Glutamatergic neuron (in vitro differentiated cells): Measurements from ENCODE around the gene WHAMM. TPM values are rescaled to one million over a fixed set of nuclear protein-coding genes. Genes with fewer than 3 reads are reported as not detected.

Experiments
- DNase-seq: peaks from one replicate; pipeline ENCODE4 v3.0.0; 2022
- H3K27ac Mint-ChIP-seq: one replicate; pipeline ENCODE4 v1.8.0; 2020; ENCODE audit warnings: mild to moderate bottlenecking, mixed read lengths, inconsistent platforms; ENCODE audit not compliant: unreplicated experiment
- H3K27me3 Mint-ChIP-seq: one replicate; pipeline ENCODE4 v1.8.0; 2020; ENCODE audit warnings: mild to moderate bottlenecking, moderate library complexity, mixed read lengths, inconsistent platforms; ENCODE audit not compliant: unreplicated experiment
- H3K36me3 Mint-ChIP-seq: one replicate; pipeline ENCODE4 v1.8.0; 2020; ENCODE audit warnings: mild to moderate bottlenecking, mixed read lengths, inconsistent platforms; ENCODE audit not compliant: unreplicated experiment
- H3K4me1 Mint-ChIP-seq: one replicate; pipeline ENCODE4 v1.8.0; 2020; ENCODE audit warnings: mild to moderate bottlenecking, low read depth, mixed read lengths, inconsistent platforms; ENCODE audit not compliant: unreplicated experiment
- H3K4me3 Mint-ChIP-seq: one replicate; pipeline ENCODE4 v1.8.0; 2020; ENCODE audit warnings: mild to moderate bottlenecking, mixed read lengths, inconsistent platforms; ENCODE audit not compliant: unreplicated experiment
- H3K9me3 Mint-ChIP-seq: one replicate; pipeline ENCODE4 v1.8.0; 2020; ENCODE audit warnings: mild to moderate bottlenecking, moderate library complexity, mixed read lengths, inconsistent platforms; ENCODE audit not compliant: unreplicated experiment
- total RNA-seq: library from RNA; stranded (reverse); fragmentation: NEBNext Ultra II Directional; extraction: Animal tissue kit (Norgen Biotek cat#: 25700); gene quantifications from one replicate; pipeline ENCODE4 v1.2.1, GENCODE V29; 2021; ENCODE audit not compliant: unreplicated experiment
- TF ChIP-seq, protein P1 (sequence below): fragments of 200-600 bp; sonication (generic); IDR thresholded peaks from one replicate; pipeline ENCODE4 v1.5.0; 2021; ENCODE audit not compliant: partially characterized antibody, unreplicated experiment

The WHAMM gene
- total RNA-seq, 1 donor from 2014 or later: 4.2 TPM

DNA sequence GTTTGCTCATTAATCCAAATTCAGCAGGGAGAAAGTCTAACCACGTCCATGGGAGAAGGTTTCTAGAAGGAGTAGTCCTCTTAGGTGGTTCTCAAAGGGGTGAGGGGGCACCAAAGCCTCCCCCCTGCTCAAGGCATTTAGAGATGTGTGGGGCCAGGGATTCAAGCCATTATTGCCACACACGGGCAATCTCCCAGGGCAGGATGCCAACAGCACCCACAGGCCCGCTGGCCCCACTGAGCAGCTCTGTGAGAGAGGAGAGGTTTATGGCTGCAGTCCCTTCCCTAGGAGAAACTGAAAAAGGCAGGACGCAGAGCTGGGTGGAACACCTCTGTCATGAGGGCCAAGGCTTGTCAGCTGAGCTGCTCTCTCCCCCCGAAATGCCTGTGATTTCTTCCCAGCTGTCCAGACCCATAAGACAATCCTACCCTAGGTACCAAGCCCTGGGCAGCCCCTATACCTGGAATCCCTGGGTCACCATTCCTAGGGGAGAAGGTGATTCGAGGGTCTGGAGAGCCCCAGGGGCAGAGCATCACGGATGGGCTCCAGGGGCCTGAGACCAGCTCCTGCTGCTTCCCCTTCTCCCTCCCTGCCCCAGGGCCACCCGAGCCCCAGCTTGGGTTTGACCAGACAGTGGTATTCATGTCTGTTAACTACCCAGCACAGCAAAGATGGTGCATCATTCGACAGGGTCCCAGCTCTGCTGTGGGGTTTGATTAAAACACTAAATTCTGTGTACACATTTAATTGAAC is 39.0 kb downstream of the WHAMM start:
- Mint-ChIP-seq H3K27ac (no peak overlapping the region), H3K4me1 (peaks cover 25% of the 10 kb centered on the region), H3K4me3 (no peak overlapping the region), H3K27me3 (peaks cover 10% of the 10 kb centered on the region), H3K36me3 (peaks cover 3% of the 10 kb centered on the region), H3K9me3 (peaks cover 13% of the 10 kb centered on the region)
- TF ChIP-seq, protein P1, sequence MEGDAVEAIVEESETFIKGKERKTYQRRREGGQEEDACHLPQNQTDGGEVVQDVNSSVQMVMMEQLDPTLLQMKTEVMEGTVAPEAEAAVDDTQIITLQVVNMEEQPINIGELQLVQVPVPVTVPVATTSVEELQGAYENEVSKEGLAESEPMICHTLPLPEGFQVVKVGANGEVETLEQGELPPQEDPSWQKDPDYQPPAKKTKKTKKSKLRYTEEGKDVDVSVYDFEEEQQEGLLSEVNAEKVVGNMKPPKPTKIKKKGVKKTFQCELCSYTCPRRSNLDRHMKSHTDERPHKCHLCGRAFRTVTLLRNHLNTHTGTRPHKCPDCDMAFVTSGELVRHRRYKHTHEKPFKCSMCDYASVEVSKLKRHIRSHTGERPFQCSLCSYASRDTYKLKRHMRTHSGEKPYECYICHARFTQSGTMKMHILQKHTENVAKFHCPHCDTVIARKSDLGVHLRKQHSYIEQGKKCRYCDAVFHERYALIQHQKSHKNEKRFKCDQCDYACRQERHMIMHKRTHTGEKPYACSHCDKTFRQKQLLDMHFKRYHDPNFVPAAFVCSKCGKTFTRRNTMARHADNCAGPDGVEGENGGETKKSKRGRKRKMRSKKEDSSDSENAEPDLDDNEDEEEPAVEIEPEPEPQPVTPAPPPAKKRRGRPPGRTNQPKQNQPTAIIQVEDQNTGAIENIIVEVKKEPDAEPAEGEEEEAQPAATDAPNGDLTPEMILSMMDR: no peak
- no peak for DNase-seq

DNA sequence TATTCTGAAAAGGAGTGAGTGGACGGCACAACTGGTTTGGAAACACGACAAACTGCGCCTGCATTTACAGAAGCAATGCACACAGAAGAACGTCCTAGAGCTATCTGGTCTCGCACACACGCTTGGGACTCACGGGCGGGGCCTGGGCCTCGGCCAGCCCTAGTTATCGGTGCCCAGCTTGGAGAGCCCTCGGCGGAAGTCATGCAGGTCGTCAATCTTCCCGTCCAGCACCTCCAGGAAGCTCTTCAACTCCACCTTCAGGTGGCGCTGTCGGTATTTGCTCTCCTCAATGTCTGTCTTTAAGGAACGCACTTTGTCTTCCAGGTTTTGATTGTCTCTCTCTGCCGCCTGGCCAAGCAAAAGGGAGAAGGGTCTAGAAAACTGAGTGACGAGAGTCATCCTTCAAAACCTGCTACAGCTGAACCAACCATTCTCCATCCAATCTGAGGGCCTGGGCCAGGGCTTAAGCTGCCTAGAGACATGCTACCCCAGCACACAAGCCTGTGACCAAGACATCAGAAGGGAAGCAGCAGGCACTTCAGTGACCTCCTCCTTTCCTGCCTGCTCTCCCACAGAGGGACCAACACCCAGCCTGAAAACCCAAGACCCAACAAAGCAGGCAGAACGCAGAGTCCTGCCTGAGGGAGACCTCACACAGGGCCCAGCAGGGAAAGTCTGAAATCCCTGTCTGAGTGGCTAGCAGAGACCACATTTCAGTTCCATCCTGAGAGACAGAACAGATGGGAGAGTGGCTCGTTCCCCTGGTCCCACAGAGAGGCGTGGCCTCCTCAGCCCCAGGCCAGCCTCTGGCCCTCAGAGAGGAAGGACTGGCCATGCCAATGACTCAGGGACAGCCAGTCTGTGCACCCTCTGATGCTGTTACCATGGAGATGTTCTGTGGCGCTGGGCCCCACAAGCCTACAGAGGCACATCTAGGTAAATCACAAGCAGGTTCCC is 40.4 kb downstream of the WHAMM start:
- H3K4me1 Mint-ChIP-seq: peaks cover 25% of the 10 kb centered on the region
- H3K27ac Mint-ChIP-seq: peak overlapping the region; percentile 99
- no peaks in the 10 kb centered on the region for H3K36me3 Mint-ChIP-seq
- peak overlapping the region; percentile 68 for H3K4me3 Mint-ChIP-seq
- DNase-seq: peak; percentile 76
- peaks cover 13% of the 10 kb centered on the region for H3K9me3 Mint-ChIP-seq
- peaks cover 10% of the 10 kb centered on the region for H3K27me3 Mint-ChIP-seq
- TF ChIP-seq, protein P1: peak; percentile 86

DNA sequence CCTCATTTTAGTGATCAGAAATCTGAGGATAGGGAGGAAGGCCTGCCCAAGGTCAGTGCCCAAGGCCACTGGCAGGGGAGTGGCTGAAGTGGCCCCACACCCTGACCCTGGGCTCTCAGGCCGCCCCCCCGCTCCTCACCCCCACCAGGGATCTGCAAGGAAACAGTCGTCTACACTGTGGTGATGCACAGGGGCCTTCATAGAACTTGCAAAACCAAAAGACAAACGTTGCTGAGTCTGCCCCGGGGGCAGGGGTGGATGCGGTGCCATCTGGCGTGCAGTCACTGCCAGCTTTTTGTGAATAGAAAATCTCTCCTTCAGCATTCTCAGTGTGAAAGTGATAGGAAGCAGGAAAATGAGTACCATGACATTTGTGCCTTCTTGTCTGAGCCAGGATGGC is 41.3 kb downstream of the WHAMM start:
- Mint-ChIP-seq H3K36me3 (no peaks in the 10 kb centered on the region), H3K9me3 (peaks cover 15% of the 10 kb centered on the region), H3K4me1 (peaks cover 25% of the 10 kb centered on the region), H3K27ac (peak overlapping the region; percentile 99), H3K27me3 (peaks cover 10% of the 10 kb centered on the region), H3K4me3 (peak overlapping the region; percentile 68)
- TF ChIP-seq, protein P1: no peak
- DNase-seq: peak; percentile 38

DNA sequence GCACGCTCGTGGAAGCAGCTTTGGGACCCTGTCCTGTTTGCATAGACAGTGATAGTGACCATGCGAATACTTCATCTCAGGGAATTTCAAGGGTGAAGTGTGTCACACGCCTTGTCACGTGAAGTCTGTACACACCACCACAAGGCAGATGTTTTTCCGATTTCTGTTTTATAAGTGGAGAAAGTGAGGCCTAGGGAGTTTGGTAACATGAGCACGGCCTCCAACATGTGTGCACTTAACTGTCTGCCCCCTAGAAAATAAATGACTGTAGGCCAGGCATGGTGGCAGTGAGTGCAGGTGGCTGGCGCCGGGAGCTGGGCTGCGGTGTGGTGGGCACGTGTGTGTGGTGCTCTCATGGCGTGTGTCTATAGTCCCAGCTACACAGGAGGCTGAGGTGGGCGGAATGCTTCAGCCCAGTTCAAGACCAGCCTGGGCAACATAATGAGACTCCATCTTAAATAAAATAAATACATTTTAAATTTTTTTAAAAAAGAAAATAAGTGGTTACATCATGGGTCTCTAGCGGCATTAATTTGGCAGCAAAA is 42.0 kb downstream of the WHAMM start:
- peaks cover 15% of the 10 kb centered on the region for H3K9me3 Mint-ChIP-seq
- peaks cover 25% of the 10 kb centered on the region for H3K4me1 Mint-ChIP-seq
- peaks cover 10% of the 10 kb centered on the region for H3K27me3 Mint-ChIP-seq
- H3K27ac Mint-ChIP-seq: peak overlapping the region; percentile 99
- no peak overlapping the region for H3K4me3 Mint-ChIP-seq
- TF ChIP-seq, protein P1: no peak
- no peaks in the 10 kb centered on the region for H3K36me3 Mint-ChIP-seq
- no peak for DNase-seq
